HEK293 (cell line): ENCODE results near the gene DCANP1.

Experiments
- CTCF ChIA-PET: fragments of 350-600 bp; formaldehyde crosslinking; extraction: SDS; loops from one replicate; lab custom pipeline; 2021; ENCODE audit warnings: antibody characterized with exemption; lab: Yijun Ruan, JAX
- POLR2A ChIA-PET: fragments of 300-600 bp; formaldehyde crosslinking; extraction: SDS; loops from one replicate; lab custom pipeline; 2020; ENCODE audit warnings: antibody characterized with exemption, inconsistent platforms; lab: Yijun Ruan, JAX
- H3K27ac ChIP-seq: fragments of 200-500 bp; sonication (Bioruptor generic); 2 replicates; pipeline ENCODE4 v1.5.1; 2014; ENCODE audit warnings: low read depth, low read length, control low read depth, inconsistent platforms; ENCODE audit errors: extremely low read depth
- H3K36me3 ChIP-seq, 2 experiments: fragments of 200-500 bp in 1 of 2; sonication (Bioruptor generic) in 1 of 2; 1 replicate in 1 of 2; 2 replicates in 1 of 2; pipeline ENCODE4 v1.5.1; 2014 to 2017; ENCODE audit warnings: inconsistent platforms in 2 of 2, low read length in 2 of 2; ENCODE audit not compliant: control insufficient read depth in 2 of 2, insufficient read depth in 1 of 2
- H3K4me1 ChIP-seq: fragments of 200-500 bp; sonication (Bioruptor generic); 2 replicates; pipeline ENCODE4 v1.5.1; 2014; ENCODE audit warnings: mild to moderate bottlenecking, low read length, inconsistent platforms; ENCODE audit not compliant: control insufficient read depth, insufficient read depth
- H3K4me3 ChIP-seq: 2 replicates; pipeline ENCODE4 v1.5.1; 2011; ENCODE audit warnings: low read depth, mild to moderate bottlenecking, control low read depth, low read length, moderate library complexity
- H3K9me3 ChIP-seq: fragments of 200-500 bp; sonication (Bioruptor generic); 2 replicates; pipeline ENCODE4 v1.5.1; 2014; ENCODE audit warnings: low read depth, low read length, inconsistent platforms; ENCODE audit not compliant: control insufficient read depth, insufficient read depth
- GLIS2 ChIP-seq: fragments of 450-650 bp; formaldehyde crosslinking; IDR thresholded peaks from 2 replicates; pipeline ENCODE4 v1.5.1; 2016; ENCODE audit warnings: missing biosample characterization, missing genetic modification characterization
- HOXC10 ChIP-seq: sonication (generic); formaldehyde crosslinking; IDR thresholded peaks from 2 replicates; pipeline ENCODE4 v1.8.1; 2023; ENCODE audit warnings: mild to moderate bottlenecking, missing genetic modification reagents
- PRDM10 ChIP-seq: fragments of 450-650 bp; formaldehyde crosslinking; IDR thresholded peaks from 2 replicates; pipeline ENCODE4 v1.5.1; 2016; ENCODE audit warnings: missing biosample characterization, missing genetic modification characterization
- SP3 ChIP-seq: fragments of 450-650 bp; formaldehyde crosslinking; IDR thresholded peaks from 2 replicates; pipeline ENCODE4 v1.5.1; 2016; ENCODE audit warnings: missing biosample characterization, missing genetic modification characterization
- TRIM28 ChIP-seq: IDR thresholded peaks from 2 replicates; pipeline ENCODE4 v1.6.1; 2011; ENCODE audit warnings: low read length, control low read depth, borderline replicate concordance
- YY1 ChIP-seq: fragments of 450-650 bp; formaldehyde crosslinking; IDR thresholded peaks from 2 replicates; pipeline ENCODE4 v1.5.1; 2018; ENCODE audit warnings: missing biosample characterization, missing genetic modification characterization
- YY2 ChIP-seq: fragments of 450-650 bp; formaldehyde crosslinking; IDR thresholded peaks from 2 replicates; pipeline ENCODE4 v1.5.1; 2016; ENCODE audit warnings: missing biosample characterization, missing genetic modification characterization
- ZBTB20 ChIP-seq: fragments of 450-650 bp; formaldehyde crosslinking; IDR thresholded peaks from 2 replicates; pipeline ENCODE4 v1.5.1; 2016; ENCODE audit warnings: missing biosample characterization, missing genetic modification characterization
- ZBTB8A ChIP-seq: fragments of 450-650 bp; formaldehyde crosslinking; IDR thresholded peaks from 2 replicates; pipeline ENCODE4 v1.5.1; 2016; ENCODE audit warnings: missing biosample characterization, missing genetic modification characterization
- ZNF132 ChIP-seq: fragments of 450-650 bp; formaldehyde crosslinking; IDR thresholded peaks from 2 replicates; pipeline ENCODE4 v1.5.1; 2017; ENCODE audit warnings: missing biosample characterization, missing genetic modification characterization, borderline replicate concordance
- ZNF341 ChIP-seq: fragments of 450-650 bp; formaldehyde crosslinking; IDR thresholded peaks from 2 replicates; pipeline ENCODE4; 2016; ENCODE audit warnings: low read depth, missing biosample characterization, missing genetic modification characterization
- ZNF404 ChIP-seq: fragments of 450-650 bp; formaldehyde crosslinking; IDR thresholded peaks from 2 replicates; pipeline ENCODE4 v1.5.1; 2017; ENCODE audit warnings: missing biosample characterization, missing genetic modification characterization
- ZNF561 ChIP-seq: fragments of 450-650 bp; IDR thresholded peaks from 2 replicates; pipeline ENCODE4 v1.5.1; 2018; ENCODE audit warnings: missing biosample characterization, missing genetic modification characterization, borderline replicate concordance
- TF ChIP-seq, protein P1 (sequence below): fragments of 450-650 bp; formaldehyde crosslinking; IDR thresholded peaks from 2 replicates; pipeline ENCODE4 v1.5.1; 2016; ENCODE audit warnings: missing biosample characterization, missing genetic modification characterization
- TF ChIP-seq, protein P2 (sequence below): fragments of 450-650 bp; formaldehyde crosslinking; IDR thresholded peaks from 2 replicates; pipeline ENCODE4 v1.5.1; 2017; ENCODE audit warnings: missing biosample characterization, missing genetic modification characterization
- TF ChIP-seq, protein P3 (sequence below): fragments of 450-650 bp; formaldehyde crosslinking; IDR thresholded peaks from 2 replicates; pipeline ENCODE4 v1.5.1; 2017; ENCODE audit warnings: missing biosample characterization, missing genetic modification characterization
- TF ChIP-seq, protein P4 (sequence below): fragments of 450-650 bp; formaldehyde crosslinking; optimal IDR thresholded peaks from 2 replicates; pipeline ENCODE3; 2016; ENCODE audit warnings: missing biosample characterization, mild to moderate bottlenecking, missing genetic modification characterization

DCANP1 gene

GRCh38 chr5:135400866-135401265, 46.3 kb downstream of the DCANP1 start:
- Histone ChIP-seq H3K4me3 (no peak overlapping the region), H3K27ac (no peak overlapping the region), H3K4me1 (peaks cover 21% of the 10 kb centered on the region), H3K36me3 (no peaks in the 10 kb centered on the region), H3K9me3 (no peaks in the 10 kb centered on the region)
- TF ChIP-seq PRDM10 (tag by site-specific recombination) (peak; percentile 49; the same call in 1 of the 2 replicates), ZNF132 (no peak)
- TF ChIP-seq, protein P1, sequence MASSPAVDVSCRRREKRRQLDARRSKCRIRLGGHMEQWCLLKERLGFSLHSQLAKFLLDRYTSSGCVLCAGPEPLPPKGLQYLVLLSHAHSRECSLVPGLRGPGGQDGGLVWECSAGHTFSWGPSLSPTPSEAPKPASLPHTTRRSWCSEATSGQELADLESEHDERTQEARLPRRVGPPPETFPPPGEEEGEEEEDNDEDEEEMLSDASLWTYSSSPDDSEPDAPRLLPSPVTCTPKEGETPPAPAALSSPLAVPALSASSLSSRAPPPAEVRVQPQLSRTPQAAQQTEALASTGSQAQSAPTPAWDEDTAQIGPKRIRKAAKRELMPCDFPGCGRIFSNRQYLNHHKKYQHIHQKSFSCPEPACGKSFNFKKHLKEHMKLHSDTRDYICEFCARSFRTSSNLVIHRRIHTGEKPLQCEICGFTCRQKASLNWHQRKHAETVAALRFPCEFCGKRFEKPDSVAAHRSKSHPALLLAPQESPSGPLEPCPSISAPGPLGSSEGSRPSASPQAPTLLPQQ (tag by site-specific recombination): peak; percentile 35; the same call in 1 of the 2 replicates
- TF ChIP-seq, protein P2, sequence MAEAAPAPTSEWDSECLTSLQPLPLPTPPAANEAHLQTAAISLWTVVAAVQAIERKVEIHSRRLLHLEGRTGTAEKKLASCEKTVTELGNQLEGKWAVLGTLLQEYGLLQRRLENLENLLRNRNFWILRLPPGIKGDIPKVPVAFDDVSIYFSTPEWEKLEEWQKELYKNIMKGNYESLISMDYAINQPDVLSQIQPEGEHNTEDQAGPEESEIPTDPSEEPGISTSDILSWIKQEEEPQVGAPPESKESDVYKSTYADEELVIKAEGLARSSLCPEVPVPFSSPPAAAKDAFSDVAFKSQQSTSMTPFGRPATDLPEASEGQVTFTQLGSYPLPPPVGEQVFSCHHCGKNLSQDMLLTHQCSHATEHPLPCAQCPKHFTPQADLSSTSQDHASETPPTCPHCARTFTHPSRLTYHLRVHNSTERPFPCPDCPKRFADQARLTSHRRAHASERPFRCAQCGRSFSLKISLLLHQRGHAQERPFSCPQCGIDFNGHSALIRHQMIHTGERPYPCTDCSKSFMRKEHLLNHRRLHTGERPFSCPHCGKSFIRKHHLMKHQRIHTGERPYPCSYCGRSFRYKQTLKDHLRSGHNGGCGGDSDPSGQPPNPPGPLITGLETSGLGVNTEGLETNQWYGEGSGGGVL (tag by site-specific recombination): peak; percentile 49; the same call in 1 of the 2 replicates
- CTCF ChIA-PET: interaction anchor here (0.6 to 1.1 kb wide), 3 partner anchors 25 to 607 kb away, joined by 3 to 7 read pairs (median 3); no protein-coding TSS in a partner anchor
- POLR2A ChIA-PET: no interaction called here

DNA sequence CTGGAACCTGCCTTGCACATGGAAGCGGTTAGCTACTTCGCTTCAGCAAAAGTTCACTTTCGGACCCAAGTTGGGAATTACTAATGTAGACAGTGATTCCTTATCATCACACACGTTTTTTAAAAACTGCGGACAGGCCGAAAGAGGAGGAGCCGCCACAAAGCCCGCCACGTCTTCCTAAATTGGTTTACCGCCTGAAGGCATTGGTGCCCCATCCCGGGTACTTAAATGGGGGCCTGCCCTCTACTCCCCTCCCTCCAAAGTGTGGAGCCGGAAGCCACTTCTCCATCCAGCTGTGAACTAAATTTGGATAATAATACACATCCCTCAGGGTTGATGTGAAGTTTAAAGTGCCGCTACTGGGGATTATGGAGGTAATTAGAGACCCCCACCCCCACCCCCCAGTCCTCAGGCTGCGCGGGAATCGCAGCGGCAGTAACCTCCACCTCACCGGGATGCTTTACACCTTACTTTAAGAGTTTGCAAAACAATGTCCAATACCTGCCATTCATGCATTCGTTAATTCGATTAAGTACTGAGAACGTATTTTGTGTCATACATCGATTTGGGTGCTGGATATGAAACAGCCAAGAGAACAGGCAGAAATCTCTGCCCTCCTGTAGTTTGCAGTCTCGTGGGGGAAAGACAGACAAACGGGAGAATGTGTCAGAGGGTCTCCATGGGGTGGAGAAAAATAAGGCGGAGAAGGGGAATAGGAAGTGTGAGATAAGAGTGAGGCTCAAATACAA, 47.2 kb downstream of the DCANP1 start:
- no peaks in the 10 kb centered on the region for H3K36me3 ChIP-seq
- ChIA-PET CTCF (interaction anchor here (0.7 to 0.8 kb wide), 2 partner anchors 26 to 98 kb away, joined by 4 read pairs; no protein-coding TSS in a partner anchor), POLR2A (interaction anchor here (0.6 kb wide), 1 partner anchor 289 kb away, joined by 3 read pairs; no protein-coding TSS in a partner anchor)
- no peaks in the 10 kb centered on the region for H3K9me3 ChIP-seq
- H3K27ac ChIP-seq: peak overlapping the region; percentile 95
- peaks cover 21% of the 10 kb centered on the region for H3K4me1 ChIP-seq
- TF ChIP-seq ZNF341 (tag by site-specific recombination) (peak; percentile 19; the same call in 1 of the 2 replicates), ZNF404 (tag by site-specific recombination) (no peak)
- TF ChIP-seq, protein P3, sequence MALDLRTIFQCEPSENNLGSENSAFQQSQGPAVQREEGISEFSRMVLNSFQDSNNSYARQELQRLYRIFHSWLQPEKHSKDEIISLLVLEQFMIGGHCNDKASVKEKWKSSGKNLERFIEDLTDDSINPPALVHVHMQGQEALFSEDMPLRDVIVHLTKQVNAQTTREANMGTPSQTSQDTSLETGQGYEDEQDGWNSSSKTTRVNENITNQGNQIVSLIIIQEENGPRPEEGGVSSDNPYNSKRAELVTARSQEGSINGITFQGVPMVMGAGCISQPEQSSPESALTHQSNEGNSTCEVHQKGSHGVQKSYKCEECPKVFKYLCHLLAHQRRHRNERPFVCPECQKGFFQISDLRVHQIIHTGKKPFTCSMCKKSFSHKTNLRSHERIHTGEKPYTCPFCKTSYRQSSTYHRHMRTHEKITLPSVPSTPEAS (tag by site-specific recombination): no peak
- TF ChIP-seq, all 188 proteins: peak for 1
- H3K4me3 ChIP-seq: peak overlapping the region; percentile 87

DNA sequence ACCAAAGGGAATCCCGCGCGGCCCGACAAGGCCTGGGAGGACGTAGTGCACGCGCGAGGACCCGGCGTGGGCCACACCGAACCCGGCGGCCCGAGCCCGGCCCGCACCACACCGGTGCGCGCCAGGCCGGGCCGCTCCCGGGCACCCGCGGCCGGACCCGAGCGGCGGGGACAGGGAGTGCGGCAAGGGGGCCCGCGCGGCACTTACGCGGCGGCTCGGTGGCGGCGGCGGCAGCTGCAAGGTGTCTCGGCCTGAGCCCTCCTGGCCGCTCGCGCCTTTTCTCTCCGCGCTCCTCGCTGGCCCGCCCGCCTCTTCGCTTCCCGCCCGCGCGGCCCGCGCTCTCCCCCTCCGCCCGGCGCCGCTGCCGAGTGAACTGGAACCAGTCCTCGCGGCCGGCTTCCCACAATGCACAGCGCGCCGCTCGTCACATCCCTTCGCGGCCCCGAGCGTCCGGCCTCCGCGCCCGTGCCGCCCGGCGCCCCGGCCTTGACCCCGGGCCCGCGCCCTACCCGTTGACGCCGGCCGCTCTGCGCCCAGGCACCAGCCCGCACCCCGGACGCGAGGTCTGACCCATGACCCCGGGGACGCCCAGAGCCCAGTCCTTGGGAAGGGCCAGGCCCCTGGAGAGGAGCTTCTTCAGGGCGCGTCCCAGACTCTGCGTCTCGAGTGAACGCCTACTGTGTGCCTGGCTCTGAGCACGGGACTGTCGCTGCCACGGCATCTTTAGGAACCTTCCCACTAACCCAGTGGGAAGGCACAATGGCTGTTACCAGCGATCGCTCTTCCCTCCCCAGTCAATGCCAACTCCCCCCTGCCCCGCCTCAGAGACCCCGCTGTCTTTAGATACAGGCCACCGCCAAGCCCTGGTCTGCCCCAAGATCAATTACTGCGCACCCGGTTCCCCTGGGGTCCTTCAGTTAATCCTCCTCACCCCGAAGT, 48.0 kb downstream of the DCANP1 start, which contains the start of gene MACROH2A1:
TSS of gene MACROH2A1 (minus strand) at position 377 of the 939 bp plus-strand sequence. CDS start 10,138 bp downstream, outside the sequence.
- H3K27ac ChIP-seq: peak within 1 kb of the TSS; percentile 95
- no peaks in the 10 kb centered on the region for H3K36me3 ChIP-seq
- H3K4me1 ChIP-seq: peaks cover 22% of the 10 kb centered on the region
- H3K9me3 ChIP-seq: no peaks in the 10 kb centered on the region
- ChIA-PET POLR2A (interaction anchor here (0.6 kb wide), 1 partner anchor 288 kb away, joined by 3 read pairs; no protein-coding TSS in a partner anchor), CTCF (interaction anchor here (0.7 to 1.1 kb wide), 3 partner anchors 27 to 99 kb away, joined by 4 read pairs; no protein-coding TSS in a partner anchor)
- peak within 1 kb of the TSS; percentile 87 for H3K4me3 ChIP-seq
- TF ChIP-seq ZBTB20 (tag by site-specific recombination): peak; percentile 62; the same call in 1 of the 2 replicates
- TF ChIP-seq TRIM28: no peak
- TF ChIP-seq YY1 (tag by site-specific recombination): peak; percentile 34; the same call in 1 of the 2 replicates
- TF ChIP-seq ZBTB8A (tag by site-specific recombination): peak; percentile 75
- no peak for TF ChIP-seq GLIS2
- TF ChIP-seq, protein P4, sequence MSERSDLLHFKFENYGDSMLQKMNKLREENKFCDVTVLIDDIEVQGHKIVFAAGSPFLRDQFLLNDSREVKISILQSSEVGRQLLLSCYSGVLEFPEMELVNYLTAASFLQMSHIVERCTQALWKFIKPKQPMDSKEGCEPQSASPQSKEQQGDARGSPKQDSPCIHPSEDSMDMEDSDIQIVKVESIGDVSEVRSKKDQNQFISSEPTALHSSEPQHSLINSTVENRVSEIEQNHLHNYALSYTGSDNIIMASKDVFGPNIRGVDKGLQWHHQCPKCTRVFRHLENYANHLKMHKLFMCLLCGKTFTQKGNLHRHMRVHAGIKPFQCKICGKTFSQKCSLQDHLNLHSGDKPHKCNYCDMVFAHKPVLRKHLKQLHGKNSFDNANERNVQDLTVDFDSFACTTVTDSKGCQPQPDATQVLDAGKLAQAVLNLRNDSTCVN (tag by site-specific recombination): peak; percentile 76
- TF ChIP-seq ZNF561 (tag by site-specific recombination): peak; percentile 70; the same call in 1 of the 2 replicates
- 0 out of 2 replicates have a peak, but pooled peaks have one; percentile 29 for TF ChIP-seq HOXC10 (CRISPR knock-in tag)
- TF ChIP-seq SP3: 0 out of 2 replicates have a peak, but pooled peaks have one; percentile 16
- TF ChIP-seq YY2 (tag by site-specific recombination): no peak
